CD4-positive, alpha-beta T cell treated with Interferon alpha-2 for 1 hour (primary cell): Measurements from ENCODE around the gene TMEM17.

Experiments
- DNase-seq, 2 donors: peaks; one replicate each; pipeline ENCODE4 v3.0.0-alpha.2; 2020 to 2022

Gene TMEM17

DNA sequence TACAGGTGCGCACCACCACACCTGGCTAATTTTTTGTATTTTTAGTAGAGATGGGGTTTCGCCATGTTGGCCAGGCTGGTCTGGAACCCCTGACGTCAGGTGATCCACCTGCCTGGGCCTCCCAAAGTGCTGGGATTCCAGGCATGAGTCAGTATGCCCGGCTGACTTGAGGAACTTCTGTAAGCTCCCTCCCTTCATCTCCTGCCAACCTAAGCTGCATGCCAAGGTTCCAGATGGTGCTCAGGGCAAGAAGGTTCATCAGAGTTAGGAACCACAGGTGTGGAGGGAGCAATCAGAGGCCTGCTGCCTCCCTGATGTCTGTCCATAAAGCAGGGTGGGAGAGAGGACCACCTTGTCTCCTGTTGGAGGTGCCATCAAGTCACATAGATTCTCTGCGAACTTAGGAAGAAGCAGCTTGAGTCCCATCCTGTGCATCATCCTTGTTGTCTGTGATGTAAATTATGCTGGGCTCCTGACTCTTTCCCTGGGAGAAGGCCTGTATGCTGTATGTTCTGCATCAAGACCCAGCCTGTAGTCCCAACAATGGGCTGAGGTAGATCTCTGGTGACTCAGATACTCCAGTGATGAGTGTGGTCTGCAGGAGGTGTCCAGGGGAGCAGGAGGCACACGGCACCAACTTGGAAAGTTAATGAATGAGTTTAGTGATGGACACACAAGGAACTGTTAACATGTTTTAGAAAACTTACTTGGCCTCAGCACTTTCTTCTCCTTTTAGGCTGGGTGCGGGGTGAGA lies 53.1 kb downstream of the TMEM17 start:
- no peak for DNase-seq

- DNase-seq: no peak
Observed at GRCh38 chr2:62450716-62451191, 55.2 kb downstream of the TMEM17 start.
